ENCODE data around the gene MDFIC.

The MDFIC gene

GRCh38 chr7:114923403-114923713, 1.5 kb downstream of the MDFIC start:
- no peak for DNase-seq (ENCODE audit: low spot score)
- TF ChIP-seq, protein P1, sequence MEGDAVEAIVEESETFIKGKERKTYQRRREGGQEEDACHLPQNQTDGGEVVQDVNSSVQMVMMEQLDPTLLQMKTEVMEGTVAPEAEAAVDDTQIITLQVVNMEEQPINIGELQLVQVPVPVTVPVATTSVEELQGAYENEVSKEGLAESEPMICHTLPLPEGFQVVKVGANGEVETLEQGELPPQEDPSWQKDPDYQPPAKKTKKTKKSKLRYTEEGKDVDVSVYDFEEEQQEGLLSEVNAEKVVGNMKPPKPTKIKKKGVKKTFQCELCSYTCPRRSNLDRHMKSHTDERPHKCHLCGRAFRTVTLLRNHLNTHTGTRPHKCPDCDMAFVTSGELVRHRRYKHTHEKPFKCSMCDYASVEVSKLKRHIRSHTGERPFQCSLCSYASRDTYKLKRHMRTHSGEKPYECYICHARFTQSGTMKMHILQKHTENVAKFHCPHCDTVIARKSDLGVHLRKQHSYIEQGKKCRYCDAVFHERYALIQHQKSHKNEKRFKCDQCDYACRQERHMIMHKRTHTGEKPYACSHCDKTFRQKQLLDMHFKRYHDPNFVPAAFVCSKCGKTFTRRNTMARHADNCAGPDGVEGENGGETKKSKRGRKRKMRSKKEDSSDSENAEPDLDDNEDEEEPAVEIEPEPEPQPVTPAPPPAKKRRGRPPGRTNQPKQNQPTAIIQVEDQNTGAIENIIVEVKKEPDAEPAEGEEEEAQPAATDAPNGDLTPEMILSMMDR (IDR thresholded peaks at IDR 0.05; ENCODE audit: extremely low read depth, insufficient read depth, missing control alignments), result no peak
- in situ Hi-C loops (cut with MboI; ENCODE audit: low pct_unique_long_range_greater_than_20kb, low sequenced_read_pairs, unreplicated experiment), result no loop called here

DNA sequence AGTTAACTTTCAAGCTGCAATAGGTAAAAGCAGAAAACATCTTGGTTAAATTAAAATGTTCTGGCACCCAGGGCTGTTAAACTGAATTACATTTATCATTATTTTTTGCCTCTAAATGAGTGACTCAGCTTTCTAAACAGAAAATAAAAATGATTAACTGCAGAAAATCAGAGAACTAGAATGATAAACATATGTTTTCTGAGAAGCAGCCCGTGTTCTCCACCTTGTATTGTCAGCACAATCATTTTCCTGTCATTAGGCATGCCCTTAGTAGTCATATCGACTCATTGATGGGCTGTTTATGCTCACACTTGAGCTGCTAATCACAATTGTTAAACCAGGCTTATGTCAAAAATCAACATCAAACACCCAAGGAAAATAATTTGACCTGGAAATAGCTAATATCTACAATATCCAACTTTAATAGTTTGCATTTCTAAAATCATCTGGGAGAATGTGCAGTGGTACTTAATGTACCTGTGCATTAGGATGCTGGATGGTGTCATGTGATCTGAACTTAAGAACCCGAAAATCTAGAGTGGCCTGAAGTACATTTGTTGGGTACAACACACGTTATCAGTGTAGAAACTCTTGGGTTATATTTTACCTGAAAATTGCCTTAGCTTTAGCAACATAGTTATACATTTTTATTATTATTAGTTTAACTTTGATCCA, 2.3 kb downstream of the MDFIC start:
- TF ChIP-seq, protein P1 (IDR thresholded peaks at IDR 0.05; ENCODE audit: extremely low read depth, insufficient read depth, missing control alignments), result no peak
- no peak for DNase-seq (ENCODE audit: low spot score)
- in situ Hi-C loops (cut with MboI; ENCODE audit: low pct_unique_long_range_greater_than_20kb, low sequenced_read_pairs, unreplicated experiment), result no loop called here

- TF ChIP-seq, protein P1 (IDR thresholded peaks at IDR 0.05; ENCODE audit: extremely low read depth, insufficient read depth, missing control alignments), result no peak
- DNase-seq (ENCODE audit: low spot score), result no peak
- in situ Hi-C loops (cut with MboI; ENCODE audit: low pct_unique_long_range_greater_than_20kb, low sequenced_read_pairs, unreplicated experiment), result no loop called here
Observed at GRCh38 chr7:114925434-114925833, 3.5 kb downstream of the MDFIC start.

- DNase-seq (ENCODE audit: low spot score), result no peak
- in situ Hi-C loops (cut with MboI; ENCODE audit: low pct_unique_long_range_greater_than_20kb, low sequenced_read_pairs, unreplicated experiment), result no loop called here
- TF ChIP-seq, protein P1 (IDR thresholded peaks at IDR 0.05; ENCODE audit: extremely low read depth, insufficient read depth, missing control alignments), result no peak
Observed at GRCh38 chr7:114928060-114928459, 6.2 kb downstream of the MDFIC start.

- DNase-seq (ENCODE audit: low spot score), result no peak
- TF ChIP-seq, protein P1 (IDR thresholded peaks at IDR 0.05; ENCODE audit: extremely low read depth, insufficient read depth, missing control alignments), result peak; percentile 37
- in situ Hi-C loops (cut with MboI; ENCODE audit: low pct_unique_long_range_greater_than_20kb, low sequenced_read_pairs, unreplicated experiment), result no loop called here
Observed at GRCh38 chr7:114929570-114929969, 7.7 kb downstream of the MDFIC start.

DNA sequence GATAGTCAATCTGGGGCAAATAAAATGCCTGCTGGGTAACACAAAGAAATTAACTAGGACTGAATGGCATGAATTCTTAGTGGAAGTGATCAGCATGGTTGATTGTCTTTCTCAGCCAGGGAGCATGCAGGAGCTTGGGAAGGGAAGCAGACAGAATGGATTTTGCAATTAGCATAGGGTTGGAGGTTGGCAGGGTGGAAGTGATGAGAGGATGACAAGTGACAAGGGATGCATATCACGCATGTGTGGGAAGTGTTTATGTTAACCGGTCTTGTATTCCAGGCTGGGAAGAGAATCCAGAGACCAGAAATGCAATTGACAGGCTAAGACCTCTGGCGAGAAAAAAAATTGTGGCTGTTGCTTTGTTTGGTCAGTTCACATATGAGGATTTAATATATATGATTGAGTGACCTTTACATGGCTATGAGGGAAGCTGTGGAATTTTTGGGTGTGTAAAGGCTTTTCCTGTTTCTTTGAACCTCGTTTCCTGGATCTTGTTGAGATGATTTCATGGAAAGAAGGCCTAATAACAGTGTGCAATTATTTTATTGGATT, 8.3 kb downstream of the MDFIC start:
- in situ Hi-C loops (cut with MboI; ENCODE audit: low pct_unique_long_range_greater_than_20kb, low sequenced_read_pairs, unreplicated experiment), result no loop called here
- TF ChIP-seq, protein P1 (IDR thresholded peaks at IDR 0.05; ENCODE audit: extremely low read depth, insufficient read depth, missing control alignments), result no peak

More for the DNA sequence above, 8.3 kb downstream of the MDFIC start:
- DNase-seq (ENCODE audit: low spot score), result no peak
